CD4-positive, alpha-beta T cell treated with Interleukin-4 for 4 hours (primary cell): ENCODE measurements around the gene PLIN1.

Experiments used
- DNase-seq: peaks from one replicate; pipeline ENCODE4 v3.0.0-alpha.2; 2020

Gene PLIN1

GRCh38 chr15:89670971-89671560 lies 8.1 kb downstream of the PLIN1 start:
- DNase-seq: no peak

GRCh38 chr15:89669941-89670340 lies 9.2 kb downstream of the PLIN1 start:
- no peak for DNase-seq

- DNase-seq: no peak
Measured at GRCh38 chr15:89669309-89669865, 9.8 kb downstream of the PLIN1 start.

- no peak for DNase-seq
Measured at GRCh38 chr15:89668171-89668570, 11.0 kb downstream of the PLIN1 start.

- no peak for DNase-seq
Measured at GRCh38 chr15:89667706-89667960, 11.5 kb downstream of the PLIN1 start.

- DNase-seq: no peak
Measured at GRCh38 chr15:89666858-89667705, 12.1 kb downstream of the PLIN1 start.

GRCh38 chr15:89666184-89666857 lies 12.8 kb downstream of the PLIN1 start:
- no peak for DNase-seq

GRCh38 chr15:89665449-89666181 lies 13.6 kb downstream of the PLIN1 start:
- no peak for DNase-seq

- DNase-seq: no peak
Measured at GRCh38 chr15:89664441-89665350, 14.5 kb downstream of the PLIN1 start.

GRCh38 chr15:89662893-89663626 lies 16.1 kb downstream of the PLIN1 start:
- no peak for DNase-seq

GRCh38 chr15:89660556-89660955 lies 18.6 kb downstream of the PLIN1 start:
- DNase-seq: no peak

- no peak for DNase-seq
Measured at GRCh38 chr15:89659295-89659694, 19.9 kb downstream of the PLIN1 start.

GRCh38 chr15:89657686-89658200 lies 21.4 kb downstream of the PLIN1 start:
- DNase-seq: no peak

GRCh38 chr15:89656116-89656815 lies 22.9 kb downstream of the PLIN1 start:
- DNase-seq: no peak

GRCh38 chr15:89654847-89655805 lies 24.0 kb downstream of the PLIN1 start, which contains the start of gene KIF7:
KIF7 (minus strand) TSS chr15:89655467; CDS start chr15:89652930, 2,537 bp downstream.
- no peak for DNase-seq

GRCh38 chr15:89654301-89654761 lies 24.8 kb downstream of the PLIN1 start:
- no peak for DNase-seq

GRCh38 chr15:89653578-89653977 lies 25.6 kb downstream of the PLIN1 start:
- DNase-seq: no peak

GRCh38 chr15:89652666-89653065 lies 26.5 kb downstream of the PLIN1 start:
- no peak for DNase-seq

GRCh38 chr15:89652131-89652530 lies 27.0 kb downstream of the PLIN1 start:
- DNase-seq: no peak
